ENCODE results near the gene ATG5.
"Not testable (repeated sequence)": the region's sequence is repeated elsewhere in the genome, so short reads cannot be mapped to it uniquely, and the experiment has no call there.

The ATG5 gene

GRCh38 chr6:106154326-106154725 lies 171.2 kb downstream of the ATG5 start:
- no peak for DNase-seq (ENCODE audit: low read depth)

- no peak for DNase-seq (ENCODE audit: low read depth)
These were observed 172.6 kb downstream of the ATG5 start for GRCh38 chr6:106152952-106153351.

GRCh38 chr6:106152476-106152875 lies 173.1 kb downstream of the ATG5 start:
- not testable (repeated sequence) for DNase-seq (ENCODE audit: low read depth)

- no peak for DNase-seq (ENCODE audit: low read depth)
These were observed 176.0 kb downstream of the ATG5 start for GRCh38 chr6:106149472-106150069.

GRCh38 chr6:106147476-106147875 lies 178.1 kb downstream of the ATG5 start:
- DNase-seq (ENCODE audit: low read depth) = no peak

GRCh38 chr6:106146852-106147351 lies 178.7 kb downstream of the ATG5 start:
- DNase-seq (ENCODE audit: low read depth) = no peak

GRCh38 chr6:106145741-106146227 lies 179.8 kb downstream of the ATG5 start:
- DNase-seq (ENCODE audit: low read depth) = no peak

- DNase-seq (ENCODE audit: low read depth) = no peak
These were observed 180.4 kb downstream of the ATG5 start for GRCh38 chr6:106145144-106145543.

- DNase-seq (ENCODE audit: low read depth) = no peak
These were observed 181.9 kb downstream of the ATG5 start for GRCh38 chr6:106143665-106144064.

- no peak for DNase-seq (ENCODE audit: low read depth)
These were observed 182.6 kb downstream of the ATG5 start for GRCh38 chr6:106142876-106143431.

GRCh38 chr6:106141441-106142237 lies 183.9 kb downstream of the ATG5 start:
- no peak for DNase-seq (ENCODE audit: low read depth)

- no peak for DNase-seq (ENCODE audit: low read depth)
These were observed 187.4 kb downstream of the ATG5 start for GRCh38 chr6:106138151-106138550.

- no peak for DNase-seq (ENCODE audit: low read depth)
These were observed 188.7 kb downstream of the ATG5 start for GRCh38 chr6:106136845-106137244.

- no peak for DNase-seq (ENCODE audit: low read depth)
These were observed 189.5 kb downstream of the ATG5 start for GRCh38 chr6:106135911-106136571.

GRCh38 chr6:106134906-106135634 lies 190.5 kb downstream of the ATG5 start:
- DNase-seq (ENCODE audit: low read depth) = no peak
